GM19193 (cell line): ENCODE measurements around the gene GNG12.

Source experiments
- POLR2A ChIP-seq: IDR thresholded peaks from 4 replicates; pipeline ENCODE4 v1.6.1; 2011; ENCODE audit not compliant: insufficient read depth, insufficient read length; ENCODE audit errors: extremely low read depth

The GNG12 gene

DNA sequence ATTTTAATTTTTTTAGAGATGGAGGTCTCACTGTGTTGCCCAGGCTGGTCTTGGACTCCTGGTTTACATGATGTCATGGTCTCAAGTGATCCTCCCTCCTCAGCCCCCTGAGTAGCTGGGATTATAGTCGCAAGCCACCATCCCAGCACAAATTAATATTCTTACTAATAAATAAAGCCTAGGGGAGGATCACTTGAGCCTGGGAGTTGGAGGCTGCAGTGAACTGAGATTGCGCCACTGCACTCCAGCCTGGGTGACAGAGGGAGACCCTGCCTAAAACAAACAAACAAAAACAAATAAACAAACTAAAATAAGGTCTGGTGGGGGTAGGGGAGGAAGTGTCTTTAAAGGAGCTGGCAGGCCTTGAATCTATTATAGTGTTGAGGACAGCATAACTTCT, 157.0 kb downstream of the GNG12 start:
- TF ChIP-seq POLR2A = no peak

GRCh38 chr1:67675800-67676199, 157.5 kb downstream of the GNG12 start:
- TF ChIP-seq POLR2A = no peak

DNA sequence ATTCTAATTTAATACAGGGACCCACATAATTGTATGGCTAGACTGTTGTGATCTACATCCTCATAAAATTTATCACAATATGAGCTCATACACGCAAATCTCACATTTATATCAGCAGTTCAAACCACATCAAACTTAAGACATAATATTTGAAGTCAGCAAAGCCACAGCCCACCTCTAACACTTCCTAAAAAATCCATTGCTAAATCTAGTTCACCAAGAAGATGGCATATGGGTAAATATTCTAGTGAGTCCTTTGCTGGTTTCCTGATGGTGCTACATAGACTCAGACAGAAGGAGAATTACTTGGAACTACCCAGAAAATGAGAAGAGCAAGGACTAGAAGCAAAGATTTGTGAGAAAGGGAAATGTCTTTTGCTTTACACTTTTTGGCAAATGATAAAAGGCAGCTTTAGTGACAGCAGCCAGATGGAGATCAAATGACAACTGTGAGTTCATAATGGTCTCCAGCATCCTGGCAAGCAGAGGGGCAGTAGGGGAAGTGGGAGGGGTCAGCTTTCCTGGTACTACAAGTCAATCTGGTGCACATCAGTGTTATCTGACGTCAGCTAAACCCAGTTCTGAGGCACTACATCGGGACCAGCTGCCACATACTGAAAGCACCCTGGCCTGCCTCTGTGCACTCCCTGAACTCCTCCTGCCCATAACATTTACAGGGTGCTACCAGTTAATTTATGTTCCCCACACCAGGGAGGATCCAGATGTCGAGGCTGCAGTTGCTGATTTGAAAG, 158.8 kb downstream of the GNG12 start:
- no peak for TF ChIP-seq POLR2A

GRCh38 chr1:67673468-67674201, 159.6 kb downstream of the GNG12 start:
- no peak for TF ChIP-seq POLR2A

GRCh38 chr1:67672260-67672803, 160.9 kb downstream of the GNG12 start:
- TF ChIP-seq POLR2A = no peak

GRCh38 chr1:67668660-67669059, 164.6 kb downstream of the GNG12 start:
- TF ChIP-seq POLR2A = no peak

DNA sequence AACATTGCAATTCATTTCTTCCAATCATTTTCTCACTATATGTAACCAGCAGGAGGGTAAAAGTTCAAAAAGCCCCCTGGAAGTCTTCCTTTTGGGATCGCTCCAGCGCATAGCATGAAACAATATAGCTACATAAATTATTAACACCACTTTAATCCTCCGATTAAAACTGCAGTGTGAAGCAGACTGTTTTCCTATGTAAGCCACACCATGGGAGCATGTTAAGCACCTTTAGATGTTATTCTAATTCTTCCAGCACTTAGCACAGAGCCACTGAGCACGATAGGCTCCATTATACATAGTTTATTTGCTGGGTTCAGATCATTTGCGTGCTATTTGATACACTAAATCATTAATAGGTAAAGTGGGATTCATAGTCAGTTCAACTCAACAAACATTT, 166.6 kb downstream of the GNG12 start:
- no peak for TF ChIP-seq POLR2A

GRCh38 chr1:67664048-67664447, 169.2 kb downstream of the GNG12 start:
- TF ChIP-seq POLR2A = no peak

DNA sequence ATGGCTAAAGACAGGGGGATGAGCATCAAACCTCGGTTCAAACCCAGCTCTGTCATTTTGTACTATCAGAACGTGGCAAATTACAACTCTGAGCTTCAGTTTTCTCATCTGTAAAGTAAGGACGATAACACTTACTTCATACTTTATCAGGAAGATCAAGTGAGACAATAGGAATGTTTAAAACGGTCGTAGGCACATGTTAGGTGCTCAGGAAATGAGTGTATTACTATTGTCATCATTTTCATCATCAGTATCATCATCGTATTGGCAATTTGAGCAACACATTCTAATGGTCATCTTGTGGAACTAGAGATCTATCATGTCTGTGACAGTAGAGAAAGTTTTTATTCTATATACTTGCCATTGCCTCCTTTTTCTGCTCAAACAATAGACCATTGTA, 170.4 kb downstream of the GNG12 start:
- no peak for TF ChIP-seq POLR2A

DNA sequence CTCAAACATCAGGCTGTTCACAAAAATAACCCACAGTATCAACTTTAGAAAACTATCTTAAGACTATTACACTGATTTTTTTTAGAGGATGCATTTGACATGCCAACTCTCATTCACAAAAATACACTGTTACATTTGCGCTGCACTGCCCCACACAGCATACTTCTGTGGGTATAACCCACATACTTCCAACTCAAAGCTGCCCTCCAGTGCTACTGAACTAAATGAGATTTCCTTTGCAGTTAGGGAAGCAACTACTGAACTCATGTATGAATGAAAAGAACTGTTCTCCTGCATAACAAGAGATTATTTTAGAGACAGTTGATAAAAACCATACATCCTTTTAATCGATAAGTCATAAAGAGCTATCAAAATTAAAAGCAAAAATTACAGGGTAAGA, 174.0 kb downstream of the GNG12 start:
- no peak for TF ChIP-seq POLR2A

DNA sequence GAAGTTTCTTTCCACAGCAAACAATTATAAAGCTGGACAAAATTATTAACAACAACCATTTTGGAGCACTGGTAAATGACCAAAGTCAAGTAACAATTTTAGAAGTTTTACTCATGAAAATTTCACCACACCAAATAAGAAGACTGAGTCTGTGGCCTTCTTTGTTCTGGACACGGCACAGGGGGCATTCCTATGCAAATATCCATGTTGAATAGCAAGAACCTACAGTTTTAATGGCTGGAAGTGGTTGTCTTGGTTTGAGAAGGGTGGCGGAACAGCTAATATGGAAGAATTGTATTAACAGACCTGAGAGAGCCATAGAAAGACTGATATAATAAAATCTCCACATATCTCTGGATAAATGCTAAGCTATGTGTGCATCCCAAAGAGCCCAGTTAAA, 177.7 kb downstream of the GNG12 start:
- TF ChIP-seq POLR2A = no peak

- TF ChIP-seq POLR2A = no peak
Measured at GRCh38 chr1:67653304-67653703, 180.0 kb downstream of the GNG12 start.

DNA sequence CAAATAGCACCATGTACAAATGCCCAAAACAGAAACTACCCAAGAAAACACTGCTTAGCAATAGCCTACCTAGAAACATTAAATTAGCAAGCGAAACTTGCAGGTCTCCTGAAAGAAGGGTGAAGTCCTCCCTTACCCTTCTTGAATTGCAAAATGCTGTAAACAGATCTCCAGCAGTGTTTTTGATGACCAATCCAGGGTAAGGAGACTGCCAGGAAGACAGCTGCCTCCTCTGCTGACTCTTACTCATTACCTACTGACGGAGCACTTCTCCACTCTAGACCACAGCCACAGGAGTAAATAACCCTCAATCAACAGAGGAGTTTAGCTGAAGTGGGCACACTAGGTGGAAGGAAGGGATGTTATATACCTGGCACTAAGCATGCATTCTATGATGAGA, 180.5 kb downstream of the GNG12 start:
- no peak for TF ChIP-seq POLR2A
